ENCODE data around the gene PCDH15. TPM values are rescaled to one million over a fixed set of nuclear protein-coding genes. Genes with fewer than 3 reads are reported as not detected.

The PCDH15 gene
- total RNA-seq, 4 donors from 2014 or later = not detected

- no peak overlapping the region for H3K27ac ChIP-seq
- H3K27me3 ChIP-seq = no peaks in the 10 kb centered on the region
- no peak for DNase-seq
- H3K4me1 ChIP-seq = no peaks in the 10 kb centered on the region
- no peak overlapping the region for H3K4me3 ChIP-seq
- H3K36me3 ChIP-seq = no peaks in the 10 kb centered on the region
- H3K9me3 ChIP-seq = no peaks in the 10 kb centered on the region
- TF ChIP-seq POLR2A (IDR thresholded peaks at IDR 0.05) = no peak
- TF ChIP-seq CTCF (IDR thresholded peaks at IDR 0.05) = no peak
These were observed 134.8 kb downstream of the PCDH15 start for GRCh38 chr10:54666192-54666591.

DNA sequence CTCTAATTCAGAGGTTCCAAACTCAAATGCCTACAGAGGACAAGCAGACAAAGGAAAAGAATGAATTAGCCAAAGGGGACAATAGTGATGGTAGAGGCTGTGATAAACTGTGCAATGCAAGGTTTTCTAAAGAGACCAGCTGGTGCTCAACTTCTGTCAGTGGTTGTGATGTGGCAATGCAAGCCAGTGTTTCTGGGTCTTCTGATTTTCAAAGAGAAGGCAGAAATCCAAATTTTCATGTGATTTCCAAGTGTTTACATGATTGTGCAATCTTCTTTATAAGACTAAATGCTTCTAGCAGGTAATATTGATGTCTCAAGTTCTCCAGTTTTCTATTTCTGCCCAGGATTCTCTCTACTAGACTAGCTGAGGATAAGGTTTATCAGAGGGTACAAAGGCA, 135.9 kb downstream of the PCDH15 start:
- Histone ChIP-seq H3K4me1 (no peaks in the 10 kb centered on the region), H3K27me3 (no peaks in the 10 kb centered on the region), H3K4me3 (no peak overlapping the region), H3K27ac (no peak overlapping the region), H3K36me3 (no peaks in the 10 kb centered on the region), H3K9me3 (no peaks in the 10 kb centered on the region)
- DNase-seq = no peak
- no peak for TF ChIP-seq CTCF (IDR thresholded peaks at IDR 0.05)
- TF ChIP-seq POLR2A (IDR thresholded peaks at IDR 0.05) = no peak

GRCh38 chr10:54660397-54660796, 140.6 kb downstream of the PCDH15 start:
- Histone ChIP-seq H3K27ac (no peak overlapping the region), H3K4me1 (no peaks in the 10 kb centered on the region), H3K36me3 (no peaks in the 10 kb centered on the region), H3K4me3 (no peak overlapping the region), H3K27me3 (no peaks in the 10 kb centered on the region), H3K9me3 (no peaks in the 10 kb centered on the region)
- no peak for TF ChIP-seq CTCF (IDR thresholded peaks at IDR 0.05)
- TF ChIP-seq POLR2A (IDR thresholded peaks at IDR 0.05) = no peak
- DNase-seq = no peak

- Histone ChIP-seq H3K27ac (no peak overlapping the region), H3K9me3 (no peaks in the 10 kb centered on the region), H3K4me3 (no peak overlapping the region), H3K4me1 (no peaks in the 10 kb centered on the region), H3K36me3 (no peaks in the 10 kb centered on the region), H3K27me3 (no peaks in the 10 kb centered on the region)
- no peak for TF ChIP-seq POLR2A (IDR thresholded peaks at IDR 0.05)
- TF ChIP-seq CTCF (IDR thresholded peaks at IDR 0.05) = no peak
- no peak for DNase-seq
These were observed 144.4 kb downstream of the PCDH15 start for GRCh38 chr10:54656643-54657042.

DNA sequence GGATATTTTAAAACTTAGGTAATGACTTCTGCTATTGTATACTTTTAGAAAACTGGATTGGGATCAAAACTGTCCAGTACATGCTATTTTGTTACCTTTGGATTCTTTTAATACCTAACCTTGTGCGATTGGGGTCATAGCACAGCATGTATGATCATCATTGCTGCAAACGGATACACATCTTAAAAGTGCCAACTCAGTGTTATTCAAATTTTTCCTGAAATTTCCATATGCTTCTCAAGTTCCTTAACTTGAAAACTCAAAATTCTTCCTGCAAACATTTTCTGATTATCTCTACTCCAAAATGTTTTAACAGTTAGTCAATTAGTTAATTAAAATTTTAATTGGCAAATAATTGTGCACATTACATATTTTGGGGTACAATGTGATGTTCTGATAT, 147.5 kb downstream of the PCDH15 start:
- no peaks in the 10 kb centered on the region for H3K27me3 ChIP-seq
- H3K4me3 ChIP-seq = no peak overlapping the region
- no peak overlapping the region for H3K27ac ChIP-seq
- no peak for TF ChIP-seq CTCF (IDR thresholded peaks at IDR 0.05)
- no peak for TF ChIP-seq POLR2A (IDR thresholded peaks at IDR 0.05)
- no peak for DNase-seq
- H3K9me3 ChIP-seq = no peaks in the 10 kb centered on the region
- H3K36me3 ChIP-seq = no peaks in the 10 kb centered on the region
- no peaks in the 10 kb centered on the region for H3K4me1 ChIP-seq

DNA sequence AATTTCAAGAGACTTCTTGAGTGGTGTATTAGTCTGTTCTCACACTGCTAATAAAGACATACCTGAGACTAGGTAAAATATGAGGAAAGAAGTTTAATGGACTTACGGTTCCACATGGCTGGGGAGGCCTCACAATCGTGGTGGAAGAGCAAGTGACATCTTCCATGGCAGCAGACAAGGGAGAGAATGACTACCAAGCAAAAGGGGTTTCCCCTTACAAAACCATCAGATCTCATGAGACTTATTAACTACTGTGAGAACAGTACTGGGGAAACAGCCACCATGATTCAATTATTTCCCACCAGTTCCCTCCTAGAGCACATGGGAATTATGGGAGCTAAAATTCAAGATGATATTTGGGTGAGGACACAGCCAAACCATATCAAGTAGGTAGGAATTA, 150.5 kb downstream of the PCDH15 start:
- DNase-seq = no peak
- Histone ChIP-seq H3K36me3 (no peaks in the 10 kb centered on the region), H3K27ac (no peak overlapping the region), H3K27me3 (no peaks in the 10 kb centered on the region), H3K9me3 (no peaks in the 10 kb centered on the region), H3K4me1 (no peaks in the 10 kb centered on the region), H3K4me3 (no peak overlapping the region)
- TF ChIP-seq CTCF (IDR thresholded peaks at IDR 0.05) (no peak), POLR2A (IDR thresholded peaks at IDR 0.05) (no peak)
